Neural progenitor cell (in vitro differentiated cells): ENCODE results near the gene SERBP1.

Experiments
- EZH2 ChIP-seq: fragments of 200-600 bp; sonication (generic); IDR thresholded peaks from 2 replicates; pipeline ENCODE4 v1.6.1; 2017; ENCODE audit warnings: antibody characterized with exemption, mild to moderate bottlenecking, moderate library complexity
- EZH2phosphoT487 ChIP-seq: fragments of 200-600 bp; sonication (generic); IDR thresholded peaks from 2 replicates; pipeline ENCODE4 v1.6.1; 2017; ENCODE audit warnings: antibody characterized with exemption
- TF ChIP-seq, protein P1 (sequence below): fragments of 200-600 bp; sonication (generic); IDR thresholded peaks from 2 replicates; pipeline ENCODE4 v1.5.1; 2017; ENCODE audit warnings: antibody characterized with exemption, mild to moderate bottlenecking

DNA sequence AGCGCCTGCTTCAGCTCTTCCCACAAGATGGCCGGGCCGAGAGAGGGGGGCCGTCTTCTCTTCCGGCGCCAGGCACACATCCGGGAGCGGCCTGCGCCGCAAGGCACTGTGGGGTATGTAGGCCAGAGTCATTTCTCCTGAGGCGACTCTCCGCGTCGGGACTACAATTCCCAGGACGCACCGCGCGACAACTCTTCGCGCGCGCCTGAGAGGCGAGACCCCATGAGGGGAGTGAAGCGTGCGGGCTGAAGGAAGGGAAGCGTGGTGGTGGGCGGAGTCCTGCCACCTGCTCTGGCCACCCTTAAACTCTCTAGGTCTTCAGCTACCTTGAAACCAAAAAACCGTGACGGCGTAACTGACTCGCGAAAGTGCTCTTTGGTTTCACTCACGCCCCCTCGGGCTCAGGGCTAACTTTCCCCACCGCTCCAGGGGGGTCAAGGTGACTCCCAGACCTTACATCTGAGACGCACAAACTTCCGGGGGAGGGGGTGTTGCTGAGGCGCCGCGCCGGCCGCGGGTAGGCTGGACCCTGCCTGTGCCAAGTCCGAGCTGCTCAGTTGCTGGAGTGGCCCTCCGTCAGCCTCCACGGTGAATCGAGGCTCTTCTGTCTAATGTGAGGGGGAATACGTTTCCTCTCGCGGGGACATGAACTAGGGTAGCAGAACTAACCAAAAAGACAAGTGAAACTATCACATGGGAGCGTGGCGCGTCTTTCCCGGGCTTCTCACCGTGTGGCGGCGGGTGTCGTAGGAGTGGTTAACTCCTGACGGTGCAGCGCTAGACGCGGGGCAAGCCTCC, at the start of gene SERBP1:
- TF ChIP-seq, protein P1, sequence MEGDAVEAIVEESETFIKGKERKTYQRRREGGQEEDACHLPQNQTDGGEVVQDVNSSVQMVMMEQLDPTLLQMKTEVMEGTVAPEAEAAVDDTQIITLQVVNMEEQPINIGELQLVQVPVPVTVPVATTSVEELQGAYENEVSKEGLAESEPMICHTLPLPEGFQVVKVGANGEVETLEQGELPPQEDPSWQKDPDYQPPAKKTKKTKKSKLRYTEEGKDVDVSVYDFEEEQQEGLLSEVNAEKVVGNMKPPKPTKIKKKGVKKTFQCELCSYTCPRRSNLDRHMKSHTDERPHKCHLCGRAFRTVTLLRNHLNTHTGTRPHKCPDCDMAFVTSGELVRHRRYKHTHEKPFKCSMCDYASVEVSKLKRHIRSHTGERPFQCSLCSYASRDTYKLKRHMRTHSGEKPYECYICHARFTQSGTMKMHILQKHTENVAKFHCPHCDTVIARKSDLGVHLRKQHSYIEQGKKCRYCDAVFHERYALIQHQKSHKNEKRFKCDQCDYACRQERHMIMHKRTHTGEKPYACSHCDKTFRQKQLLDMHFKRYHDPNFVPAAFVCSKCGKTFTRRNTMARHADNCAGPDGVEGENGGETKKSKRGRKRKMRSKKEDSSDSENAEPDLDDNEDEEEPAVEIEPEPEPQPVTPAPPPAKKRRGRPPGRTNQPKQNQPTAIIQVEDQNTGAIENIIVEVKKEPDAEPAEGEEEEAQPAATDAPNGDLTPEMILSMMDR, result no peak
- TF ChIP-seq EZH2phosphoT487 (no peak), EZH2 (no peak)
